Calu3 (cell line): ENCODE data around the gene COMTD1. TPM values are rescaled to one million over a fixed set of nuclear protein-coding genes. Genes with fewer than 3 reads are reported as not detected.

Experiments
- BruUV-seq: library from RNA; stranded (reverse); fragments of 400-500 nt; replicated peaks from 2 replicates; lab custom pipeline; 2021; lab: Mats Ljungman, UMichigan
- CTCF ChIA-PET: fragments of 300-600 bp; sonication (Branson Sonifier 250); formaldehyde crosslinking; loops from one replicate; lab custom pipeline; 2022; ENCODE audit warnings: antibody characterized with exemption; lab: Charles Lee
- DNase-seq: peaks from one replicate; pipeline ENCODE4 v3.0.0; 2022
- H3K27ac Mint-ChIP-seq: one replicate; pipeline ENCODE4 v1.8.0; 2022; ENCODE audit warnings: mixed read lengths; ENCODE audit not compliant: unreplicated experiment
- H3K27me3 Mint-ChIP-seq: one replicate; pipeline ENCODE4 v1.8.0; 2022; ENCODE audit warnings: mixed read lengths; ENCODE audit not compliant: unreplicated experiment
- H3K36me3 Mint-ChIP-seq: one replicate; pipeline ENCODE4 v1.8.0; 2022; ENCODE audit warnings: mild to moderate bottlenecking, moderate library complexity, mixed read lengths; ENCODE audit not compliant: insufficient read depth, unreplicated experiment
- H3K4me1 Mint-ChIP-seq: one replicate; pipeline ENCODE4 v1.8.0; 2022; ENCODE audit warnings: mild to moderate bottlenecking, low read depth, mixed read lengths; ENCODE audit not compliant: unreplicated experiment
- H3K4me3 Mint-ChIP-seq: one replicate; pipeline ENCODE4 v1.8.0; 2022; ENCODE audit warnings: mild to moderate bottlenecking, low read depth, moderate library complexity, mixed read lengths; ENCODE audit not compliant: unreplicated experiment
- H3K9me3 Mint-ChIP-seq: one replicate; pipeline ENCODE4 v1.8.0; 2022; ENCODE audit warnings: low read depth, mixed read lengths; ENCODE audit not compliant: unreplicated experiment
- CTCF ChIP-seq: fragments of 200-600 bp; IDR thresholded peaks from one replicate; pipeline ENCODE4 v1.8.0; 2022; ENCODE audit warnings: antibody characterized with exemption; ENCODE audit not compliant: unreplicated experiment
- intact Hi-C: fragments of 100-400 bp; cut with micrococcal nuclease; formaldehyde crosslinking; loops from one replicate; pipeline ENCODE4 v1.10.0; 2022; ENCODE audit not compliant: unreplicated experiment
- total RNA-seq: library from RNA; stranded (reverse); gene quantifications from 2 replicates; pipeline ENCODE4 v1.2.3, GENCODE V29; 2022

COMTD1 gene
- total RNA-seq, 1 experiment from 2014 or later = 52.4 TPM

- peaks cover 14% of the 10 kb centered on the region for H3K4me1 Mint-ChIP-seq
- H3K27me3 Mint-ChIP-seq = no peaks in the 10 kb centered on the region
- no peak for DNase-seq
- no peak overlapping the region for H3K27ac Mint-ChIP-seq
- BruUV-seq = no TSS peak
- intact Hi-C loops = no loop called here
- no peak overlapping the region for H3K4me3 Mint-ChIP-seq
- CTCF ChIA-PET = interaction anchor here (0.7 kb wide), 2 partner anchors 9 to 308 kb away, joined by 3 to 4 read pairs; no protein-coding TSS in a partner anchor
- H3K36me3 Mint-ChIP-seq = peaks cover 5% of the 10 kb centered on the region
- no peaks in the 10 kb centered on the region for H3K9me3 Mint-ChIP-seq
- TF ChIP-seq CTCF = no peak
These were observed 4.7 kb upstream of the COMTD1 start for GRCh38 chr10:75240329-75241076.

DNA sequence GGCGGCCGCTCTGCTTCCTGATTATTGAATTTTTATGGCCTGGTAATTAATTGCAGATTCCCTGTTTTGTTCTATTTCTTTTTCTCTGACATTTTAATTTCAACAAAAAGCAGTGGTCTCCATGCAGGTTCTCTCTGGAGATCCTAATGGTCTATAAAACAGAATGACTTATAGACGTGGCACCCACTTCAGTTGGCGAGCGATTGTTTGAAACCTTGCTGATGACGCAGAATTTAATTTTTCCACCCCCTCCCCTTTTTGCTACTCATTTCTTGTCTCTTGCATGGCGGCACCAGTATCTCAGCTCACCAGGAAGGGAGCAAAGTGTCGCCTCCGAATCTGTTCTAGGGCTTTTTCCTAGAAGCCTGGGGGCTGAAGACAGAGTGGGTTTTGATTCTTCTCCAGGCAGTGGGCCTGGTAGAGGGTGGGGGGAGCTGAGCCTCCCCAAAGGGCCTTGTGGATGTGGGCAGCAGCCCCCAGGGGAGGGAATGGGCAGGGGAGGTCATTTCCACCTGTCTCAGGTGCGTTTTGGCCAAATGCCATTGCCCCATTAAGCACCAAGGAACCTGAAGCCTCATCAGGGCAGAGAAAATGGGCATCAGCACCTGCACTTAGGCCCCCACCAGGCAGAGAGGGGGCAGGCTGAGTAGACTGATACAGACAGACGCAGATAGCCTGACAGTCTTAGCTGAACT, 3.5 kb upstream of the COMTD1 start:
- H3K9me3 Mint-ChIP-seq = no peaks in the 10 kb centered on the region
- intact Hi-C loops = loop anchor here (10.0 kb wide), 1 partner anchor 974 kb away; no protein-coding TSS in a partner anchor
- TF ChIP-seq CTCF = no peak
- peaks cover 8% of the 10 kb centered on the region for H3K4me1 Mint-ChIP-seq
- DNase-seq = no peak
- CTCF ChIA-PET = no interaction called here
- H3K4me3 Mint-ChIP-seq = no peak overlapping the region
- peaks cover 18% of the 10 kb centered on the region for H3K36me3 Mint-ChIP-seq
- no peaks in the 10 kb centered on the region for H3K27me3 Mint-ChIP-seq
- no peak overlapping the region for H3K27ac Mint-ChIP-seq
- no TSS peak for BruUV-seq

DNA sequence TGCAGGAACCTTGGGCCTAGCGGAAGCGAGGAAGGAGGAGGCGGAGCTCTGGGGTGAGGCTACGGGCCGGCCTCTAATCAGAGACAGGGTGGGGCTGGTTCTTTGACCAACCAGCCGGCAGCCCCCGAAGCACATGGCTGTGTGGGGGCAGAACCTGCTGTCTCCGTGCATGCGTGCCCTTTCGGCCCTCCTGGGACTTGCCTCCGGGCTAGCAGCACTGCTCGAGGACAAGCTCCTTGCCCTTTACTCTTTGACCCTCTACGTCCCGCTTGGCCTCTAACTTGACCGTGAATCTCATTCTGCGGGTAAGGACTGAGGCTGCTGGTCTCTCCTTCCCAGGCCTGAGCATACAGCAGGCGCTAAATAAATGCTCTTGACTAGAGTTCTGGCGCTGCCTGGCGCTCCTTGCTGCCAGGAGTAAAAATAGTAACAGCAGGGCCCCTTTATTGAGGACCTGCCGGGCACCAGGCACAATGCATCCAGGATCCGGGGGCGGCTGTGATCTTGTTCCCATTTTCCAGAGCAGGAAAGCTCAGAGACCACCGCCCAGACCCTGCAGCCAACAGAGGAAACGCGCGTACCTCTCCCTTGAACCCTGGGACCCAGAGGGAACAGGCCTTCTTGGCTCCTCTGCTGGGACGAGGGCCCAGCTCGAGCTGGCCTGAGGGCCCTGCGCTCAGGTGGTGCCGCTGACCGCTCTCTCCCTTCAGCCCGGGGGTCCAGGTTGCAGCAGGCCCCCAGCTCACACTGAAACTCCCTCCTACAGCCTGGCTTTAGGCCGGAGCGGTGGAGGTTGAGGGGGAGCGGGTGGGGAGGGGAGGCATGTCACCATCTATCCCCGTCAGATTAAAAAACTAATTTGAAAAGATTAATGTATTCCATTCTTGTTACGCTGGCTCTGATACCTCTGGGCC, 2.7 kb upstream of the COMTD1 start:
- no peak for DNase-seq
- Mint-ChIP-seq H3K9me3 (no peaks in the 10 kb centered on the region), H3K36me3 (peaks cover 26% of the 10 kb centered on the region), H3K4me1 (peaks cover 8% of the 10 kb centered on the region), H3K27me3 (no peaks in the 10 kb centered on the region), H3K4me3 (no peak overlapping the region), H3K27ac (no peak overlapping the region)
- CTCF ChIA-PET = interaction anchor here (0.6 to 1.4 kb wide), 2 partner anchors 8 to 9 kb away, joined by 3 to 4 read pairs; no protein-coding TSS in a partner anchor
- TF ChIP-seq CTCF = no peak
- intact Hi-C loops = loop anchor here (10.0 kb wide), 1 partner anchor 974 kb away; no protein-coding TSS in a partner anchor
- BruUV-seq = no TSS peak
